Inferior parietal cortex (tissue), 1 donor: Measurements from ENCODE around the gene TCEAL4.

ENCODE experiments used
- DNase-seq: peaks from one replicate; pipeline ENCODE4 v3.0.0-alpha.2; 2016; ENCODE audit errors: extremely low spot score

Gene TCEAL4

GRCh38 chrX:103585411-103586313 is at the start of gene TCEAL4:
Gene TCEAL4, plus strand, starts transcription at chrX:103585515. Its CDS starts 1,161 bp downstream, at chrX:103586676.
- DNase-seq, result peak; percentile 20

- no peak for DNase-seq
Observed at GRCh38 chrX:103536071-103536470, 49.2 kb upstream of the TCEAL4 start.

GRCh38 chrX:103536732-103537131 is 48.6 kb upstream of the TCEAL4 start:
- DNase-seq, result no peak

GRCh38 chrX:103537871-103538387 is 47.4 kb upstream of the TCEAL4 start:
- DNase-seq, result no peak

GRCh38 chrX:103538728-103539127 is 46.6 kb upstream of the TCEAL4 start:
- no peak for DNase-seq

GRCh38 chrX:103539695-103540094 is 45.6 kb upstream of the TCEAL4 start:
- DNase-seq, result no peak

GRCh38 chrX:103540145-103540544 is 45.2 kb upstream of the TCEAL4 start:
- DNase-seq, result no peak

- no peak for DNase-seq
Observed at GRCh38 chrX:103549916-103550315, 35.4 kb upstream of the TCEAL4 start.

- DNase-seq, result no peak
Observed at GRCh38 chrX:103550415-103551051, 34.8 kb upstream of the TCEAL4 start.

- DNase-seq, result no peak
Observed at GRCh38 chrX:103552236-103552635, 33.1 kb upstream of the TCEAL4 start.

GRCh38 chrX:103554687-103555424 is 30.5 kb upstream of the TCEAL4 start:
- DNase-seq, result peak; percentile 81

GRCh38 chrX:103556963-103557612 is 28.2 kb upstream of the TCEAL4 start:
- DNase-seq, result no peak

- no peak for DNase-seq
Observed at GRCh38 chrX:103560256-103560655, 25.1 kb upstream of the TCEAL4 start.

- DNase-seq, result no peak
Observed at GRCh38 chrX:103562801-103563200, 22.5 kb upstream of the TCEAL4 start.

GRCh38 chrX:103565197-103565596 is 20.1 kb upstream of the TCEAL4 start:
- no peak for DNase-seq

GRCh38 chrX:103565752-103566151 is 19.6 kb upstream of the TCEAL4 start:
- DNase-seq, result no peak

GRCh38 chrX:103571121-103571520 is 14.2 kb upstream of the TCEAL4 start:
- no peak for DNase-seq

- DNase-seq, result no peak
Observed at GRCh38 chrX:103571726-103572125, 13.6 kb upstream of the TCEAL4 start.

GRCh38 chrX:103573202-103573601 is 12.1 kb upstream of the TCEAL4 start:
- no peak for DNase-seq

GRCh38 chrX:103584596-103584995 is 719 bp upstream of the TCEAL4 start:
- DNase-seq, result peak; percentile 19

GRCh38 chrX:103586314-103586646 is 965 bp downstream of the TCEAL4 start:
- DNase-seq, result no peak

GRCh38 chrX:103586659-103587058 is 1.3 kb downstream of the TCEAL4 start:
- no peak for DNase-seq
